Muscle of arm (tissue), 12 donors: ENCODE results near the gene DCLK2. TPM values are rescaled to one million over a fixed set of nuclear protein-coding genes. Genes with fewer than 3 reads are reported as not detected.

Source experiments
- DNase-seq: peaks from one replicate; pipeline ENCODE4 v3.0.0-alpha.2; 2013
- polyA plus RNA-seq, 12 donors: library from polyadenylated mRNA; unstranded; fragments of 120-200 nt; gene quantifications; one replicate each; pipeline ENCODE4 v1.2.1, GENCODE V29; 2013; ENCODE audit not compliant: insufficient read length in 12 of 12

The DCLK2 gene
- polyA plus RNA-seq, 12 donors, result 5.8 to 10.1 (median 7.4) TPM; not detected in 1

DNA sequence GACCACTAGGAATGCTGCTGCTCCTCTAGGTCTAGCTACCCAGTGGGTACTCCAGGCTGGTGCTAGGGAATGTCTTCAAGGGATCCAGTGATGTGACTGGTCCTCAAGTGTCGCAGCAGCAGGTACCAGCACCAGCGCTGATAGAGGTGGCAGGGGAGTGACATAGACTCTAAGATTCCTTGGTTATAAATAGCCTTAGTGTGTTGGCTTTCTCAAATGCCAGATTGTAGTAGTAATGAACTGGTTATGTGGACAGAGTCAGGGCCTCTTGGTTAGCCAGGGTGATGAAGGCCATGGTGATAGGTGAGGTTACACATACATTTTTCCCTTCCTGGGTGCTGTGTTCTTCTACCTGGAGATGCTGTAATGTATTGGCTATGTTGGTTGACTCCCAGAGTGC, 38.3 kb downstream of the DCLK2 start:
- DNase-seq, result no peak

DNA sequence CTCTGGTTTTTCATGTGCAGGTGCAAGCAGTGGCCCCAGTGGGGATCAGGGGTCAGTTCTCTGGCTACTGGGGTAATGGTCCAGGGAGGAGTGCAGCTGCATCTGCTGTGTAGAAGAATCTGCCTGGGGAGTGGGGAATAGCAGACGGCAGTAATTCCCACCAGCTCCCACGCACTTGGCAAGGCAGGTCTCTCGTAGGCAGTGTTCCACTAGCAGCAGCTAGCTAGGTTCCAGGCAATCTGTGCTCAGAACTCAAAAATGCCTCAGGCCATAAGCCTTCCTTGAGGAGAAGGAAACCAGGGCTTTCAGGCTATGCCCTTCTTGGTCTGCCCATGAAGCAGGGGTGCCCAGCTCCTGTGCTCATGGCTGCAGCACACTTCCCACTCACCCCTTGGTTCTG, 38.8 kb downstream of the DCLK2 start:
- peak; percentile 76 for DNase-seq

DNA sequence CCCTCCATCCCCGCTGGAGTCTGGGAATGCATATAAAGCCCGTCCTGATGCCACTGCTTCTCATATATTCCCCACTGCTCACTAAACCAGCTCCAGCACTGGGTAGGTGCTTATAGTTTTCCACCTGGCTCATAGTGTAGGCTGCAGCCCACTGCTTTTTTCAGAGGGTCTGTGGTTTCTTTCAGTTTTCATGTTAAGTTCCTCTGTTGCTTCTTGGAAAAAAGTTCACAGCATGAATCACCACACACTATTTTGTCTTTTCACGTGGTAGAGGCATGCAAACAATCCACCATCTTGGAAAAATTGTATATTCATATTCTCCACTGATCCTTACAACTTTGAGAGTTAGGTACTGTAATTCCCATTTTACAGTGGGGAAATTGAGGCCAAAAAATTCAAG, 39.4 kb downstream of the DCLK2 start:
- no peak for DNase-seq

DNA sequence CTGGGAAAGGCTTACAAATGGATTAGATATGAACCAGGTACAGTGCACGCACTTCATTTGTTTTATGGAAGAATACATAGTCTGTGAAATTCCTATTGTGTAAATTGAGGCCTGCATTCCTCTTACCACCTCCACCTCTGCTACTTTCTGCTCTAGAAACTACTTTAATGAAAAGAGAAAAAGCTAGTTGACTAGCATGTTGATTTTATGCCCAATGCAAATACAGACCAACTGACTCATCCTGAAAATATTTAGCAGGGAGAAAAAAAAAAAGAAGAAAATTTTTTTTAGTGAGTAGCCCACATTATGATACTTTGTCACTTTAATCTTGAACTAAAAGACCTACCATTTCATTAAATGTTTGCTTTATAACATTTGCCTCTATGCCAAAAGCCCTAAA, 41.2 kb downstream of the DCLK2 start:
- DNase-seq, result no peak

DNA sequence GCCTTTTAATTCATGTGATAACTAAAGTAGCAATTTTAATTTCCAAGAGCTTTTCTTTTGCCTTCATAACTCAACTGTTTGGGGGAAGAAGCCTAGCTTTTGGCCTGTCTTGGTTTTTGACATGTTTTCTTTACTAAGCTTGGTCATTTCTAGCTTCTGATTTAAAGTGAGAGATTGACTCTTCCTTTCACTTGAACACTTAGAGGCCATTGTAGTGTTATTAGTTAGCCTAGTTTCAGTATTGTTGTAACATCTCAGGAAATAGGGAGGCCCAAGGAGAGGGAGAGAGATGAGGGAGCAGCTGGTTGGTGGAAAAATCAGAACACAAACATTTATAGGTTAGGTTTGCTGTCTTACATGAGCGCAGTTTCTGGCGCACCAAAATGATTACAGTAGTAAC, 44.8 kb downstream of the DCLK2 start:
- no peak for DNase-seq

DNA sequence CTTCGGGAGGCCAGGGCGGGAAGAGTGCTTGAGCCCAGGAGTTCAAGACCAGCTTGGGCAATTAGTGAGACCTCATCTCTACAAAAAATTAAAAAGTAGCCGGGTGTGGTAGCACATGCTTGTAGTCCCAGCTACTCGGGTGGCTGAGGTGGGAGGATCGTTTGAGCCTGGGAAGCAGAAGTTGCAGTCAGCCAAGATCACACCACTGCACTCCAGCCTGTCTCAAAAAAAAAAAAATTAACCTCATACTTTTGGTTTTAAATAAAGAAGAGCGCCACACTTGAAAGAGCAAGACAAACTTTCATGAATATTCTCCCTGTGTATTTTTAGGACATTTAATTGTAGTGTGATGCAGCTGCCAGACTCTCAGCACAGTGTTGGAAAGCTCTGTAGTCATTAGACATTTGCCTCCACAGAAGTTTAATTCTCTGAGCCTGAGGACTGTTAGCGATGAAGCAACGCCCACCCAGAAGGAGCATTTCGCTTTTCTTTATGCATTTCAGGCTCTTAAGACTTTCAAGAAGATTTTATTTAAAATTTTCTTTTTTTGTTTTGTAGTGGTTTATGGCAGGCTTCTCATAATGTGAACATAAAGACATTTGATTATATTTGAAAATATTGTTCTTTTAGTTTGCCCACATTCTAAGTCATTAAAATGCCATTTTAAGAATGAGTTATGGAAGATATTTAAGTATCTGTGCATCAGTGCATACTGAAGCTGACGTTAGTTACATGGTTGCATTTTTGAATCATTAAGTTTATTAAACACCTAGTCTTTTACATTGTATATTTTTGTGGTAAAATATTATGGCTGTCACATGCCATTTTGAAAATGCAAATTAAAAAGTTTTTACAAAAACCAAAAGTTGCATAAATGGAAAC, 45.8 kb downstream of the DCLK2 start:
- no peak for DNase-seq

DNA sequence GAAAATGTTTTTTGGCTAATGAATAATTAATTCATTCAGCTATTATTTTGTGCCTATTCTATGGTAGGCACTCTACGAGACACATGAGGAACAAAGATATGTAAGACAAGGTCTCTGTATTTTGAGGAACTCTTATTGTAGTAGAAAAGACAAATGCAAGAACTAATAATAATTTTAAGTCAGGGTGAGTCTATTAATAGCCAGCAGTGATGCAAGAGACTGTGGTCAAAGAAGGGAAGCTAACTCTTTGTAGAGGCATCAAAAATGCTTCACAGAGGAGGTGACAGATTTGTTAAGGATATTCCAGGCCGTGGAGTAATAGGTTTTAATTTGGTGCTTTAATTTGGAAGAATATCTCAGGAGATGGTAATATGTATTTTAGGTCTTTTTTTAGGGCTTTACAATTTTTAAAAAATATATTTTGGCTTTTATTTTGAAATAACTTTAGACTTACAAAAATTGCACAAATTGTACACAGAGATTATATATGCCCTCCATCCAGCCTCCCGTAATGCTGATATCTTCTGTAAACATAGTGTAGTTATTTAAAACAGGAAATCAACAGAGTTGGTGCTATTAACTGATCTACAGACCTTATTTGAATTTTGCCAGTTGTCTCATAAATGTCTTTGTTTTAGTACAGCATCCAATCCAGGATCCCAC, 48.1 kb downstream of the DCLK2 start:
- DNase-seq, result no peak

DNA sequence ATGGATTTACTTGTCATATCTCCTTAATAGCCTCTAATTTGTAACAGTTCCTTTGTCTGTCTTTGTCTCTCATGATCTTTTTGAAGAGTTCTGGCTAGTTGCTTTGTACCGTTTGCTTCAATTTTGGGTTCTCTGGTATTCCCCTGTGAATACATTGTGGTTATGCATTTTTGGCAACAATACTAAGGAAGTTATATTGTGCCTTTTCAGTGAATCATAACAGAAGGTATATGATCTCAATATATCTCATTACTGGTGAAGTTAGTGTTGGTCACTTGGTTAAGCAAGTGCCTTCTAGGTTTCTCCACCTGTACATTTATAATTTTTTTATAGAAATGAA, 48.6 kb downstream of the DCLK2 start:
- DNase-seq, result no peak

DNA sequence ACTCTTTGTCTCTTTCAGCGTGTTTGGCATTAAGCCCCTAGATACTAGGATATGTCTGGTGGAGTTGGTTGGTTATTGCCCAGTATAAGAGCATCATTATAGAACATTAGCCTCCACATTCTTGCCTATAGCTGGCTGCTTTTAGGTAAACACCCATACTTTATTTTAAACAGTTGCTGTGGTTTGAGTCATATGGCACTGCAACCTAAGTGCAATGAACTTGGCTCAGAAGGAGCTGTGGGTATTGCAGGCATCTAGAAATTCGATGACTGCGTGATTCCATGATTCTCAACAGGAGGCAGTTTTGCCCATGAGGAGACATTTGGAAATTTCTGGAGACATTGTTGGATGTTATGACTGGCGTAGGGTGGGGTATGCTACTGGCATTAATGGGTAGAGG, 49.5 kb downstream of the DCLK2 start:
- no peak for DNase-seq

DNA sequence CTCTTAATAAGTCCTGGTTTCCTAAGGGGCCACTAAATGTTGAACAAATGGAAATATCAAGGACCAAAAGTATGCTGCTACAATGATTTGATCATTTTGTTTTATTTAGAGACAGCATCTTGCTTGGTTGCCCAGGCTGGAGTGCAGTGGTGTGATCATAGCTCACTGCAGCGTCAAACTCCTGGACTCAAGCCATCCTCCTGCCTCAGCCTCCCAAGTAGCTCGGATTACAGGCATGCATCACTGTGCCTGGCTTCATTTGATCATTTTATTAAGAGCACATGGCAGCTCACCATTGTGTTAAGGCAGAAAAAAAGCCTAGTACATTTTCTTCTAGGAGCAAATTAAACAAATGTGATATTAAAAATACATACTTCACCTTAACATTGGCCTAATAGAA, 52.7 kb downstream of the DCLK2 start:
- DNase-seq, result peak; percentile 42

DNA sequence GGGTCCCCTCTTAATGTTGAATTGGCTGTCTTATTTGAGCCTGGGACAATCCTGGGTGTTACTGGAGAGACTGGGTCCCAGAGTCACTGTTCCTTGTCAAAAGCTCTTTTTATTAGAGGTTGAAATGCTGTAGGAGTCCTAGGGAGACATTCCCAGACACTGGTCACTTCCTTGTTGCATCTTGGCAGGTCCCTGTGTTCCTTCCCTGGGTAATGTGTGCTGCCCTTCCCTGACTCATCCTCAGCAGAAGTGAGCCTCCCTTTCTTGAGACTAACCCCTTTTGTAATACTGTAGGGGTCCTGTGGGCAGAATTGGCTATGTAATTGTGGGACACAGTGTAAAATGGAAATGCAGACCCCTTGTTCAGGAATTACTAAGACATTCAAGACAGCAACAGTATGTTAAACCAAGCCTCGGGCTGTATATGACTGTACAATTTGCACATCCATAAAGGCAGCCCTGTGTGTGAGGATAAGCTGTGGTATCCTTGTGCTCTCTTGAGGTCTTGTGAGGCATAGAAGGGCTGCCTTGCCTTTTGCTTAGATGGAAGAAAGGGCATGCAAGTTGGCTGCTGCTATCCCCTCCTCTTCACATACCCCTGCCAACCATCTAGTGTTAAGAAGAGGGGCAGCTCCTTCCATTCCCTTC, 53.5 kb downstream of the DCLK2 start:
- DNase-seq, result no peak

DNA sequence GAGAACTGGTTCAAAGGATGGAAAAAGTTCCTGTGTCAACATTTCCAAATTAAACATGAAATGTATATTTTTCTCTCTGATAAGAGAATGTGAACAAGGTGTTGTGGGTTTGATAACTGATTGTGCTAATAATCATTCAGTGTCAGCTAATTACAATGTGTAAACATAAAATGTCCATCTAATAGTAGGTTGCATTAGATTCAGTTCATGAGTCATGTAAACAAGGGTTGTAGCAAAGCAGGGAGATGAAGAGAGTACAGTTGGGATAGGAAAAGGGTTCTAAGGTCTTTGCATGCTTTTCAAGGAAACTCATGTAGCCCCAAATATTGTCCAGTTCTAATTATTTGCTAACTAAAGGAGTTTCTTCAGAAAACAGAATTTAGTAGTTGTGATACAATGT, 55.4 kb downstream of the DCLK2 start:
- DNase-seq, result no peak

DNA sequence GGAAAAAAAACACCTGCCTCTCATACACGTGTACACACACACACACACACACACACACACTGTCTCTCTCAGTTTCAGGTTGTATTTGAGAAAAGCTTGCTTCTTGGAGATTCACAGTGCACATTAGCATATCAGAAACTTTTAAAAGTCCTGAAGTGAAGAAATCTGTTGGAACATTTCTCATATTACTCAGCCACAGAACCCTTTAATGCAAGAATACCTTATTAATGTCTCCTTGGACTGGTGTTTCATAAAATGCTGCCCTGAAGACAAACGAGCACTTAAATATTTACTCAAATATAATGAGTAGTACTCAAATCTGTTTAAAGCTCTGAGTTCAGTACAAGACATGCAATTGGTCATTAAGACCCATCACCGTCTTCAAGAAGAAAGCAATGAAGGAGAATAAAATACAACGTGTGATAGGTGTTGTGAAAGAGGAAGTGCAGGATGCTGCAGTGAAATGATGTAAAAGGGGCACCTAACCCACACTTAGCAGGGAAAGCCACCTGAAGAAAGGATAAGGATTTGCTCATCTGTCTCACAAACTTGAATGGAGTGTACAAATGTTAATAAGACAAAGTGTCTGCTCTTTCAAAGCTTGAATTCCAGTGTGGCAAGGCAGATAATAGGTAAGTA, 57.0 kb downstream of the DCLK2 start:
- DNase-seq, result no peak

DNA sequence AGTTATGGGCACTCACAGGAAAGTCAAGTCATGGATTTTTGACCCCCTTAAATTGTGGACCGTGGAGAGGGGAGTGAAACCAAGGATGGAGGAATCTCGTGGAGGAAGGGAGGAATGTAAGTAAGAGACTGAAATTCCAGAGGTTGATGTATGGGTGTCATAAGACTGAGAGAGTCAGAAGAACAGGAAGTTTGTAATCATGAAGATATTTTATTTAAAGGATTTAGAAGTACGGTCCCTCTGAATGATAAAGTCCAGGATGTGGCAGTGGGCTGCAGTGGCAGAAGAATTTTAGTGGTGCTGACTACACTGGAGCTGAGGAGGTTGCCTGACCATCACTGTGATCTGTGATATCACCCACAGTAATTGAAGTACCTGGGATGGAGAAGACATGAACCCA, 57.8 kb downstream of the DCLK2 start:
- DNase-seq, result no peak

DNA sequence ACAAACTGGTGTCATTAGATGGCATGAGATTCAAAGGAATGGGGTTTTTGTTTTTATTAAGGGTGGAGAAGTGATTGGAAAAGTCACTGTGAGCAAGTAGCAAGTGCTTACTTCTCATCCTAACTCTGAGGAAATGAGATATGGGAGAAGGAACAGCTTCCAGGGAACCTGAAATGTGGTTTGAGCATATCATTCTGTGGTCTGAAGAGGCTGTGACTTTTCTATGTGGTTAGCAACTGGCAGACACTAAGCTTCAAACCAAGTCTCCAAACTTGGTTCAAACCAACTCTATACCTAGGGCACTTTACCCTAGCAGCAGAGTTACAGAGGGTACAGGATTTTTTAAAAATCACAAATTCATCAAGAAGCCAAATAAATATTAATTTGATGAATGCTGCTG, 58.2 kb downstream of the DCLK2 start:
- no peak for DNase-seq

DNA sequence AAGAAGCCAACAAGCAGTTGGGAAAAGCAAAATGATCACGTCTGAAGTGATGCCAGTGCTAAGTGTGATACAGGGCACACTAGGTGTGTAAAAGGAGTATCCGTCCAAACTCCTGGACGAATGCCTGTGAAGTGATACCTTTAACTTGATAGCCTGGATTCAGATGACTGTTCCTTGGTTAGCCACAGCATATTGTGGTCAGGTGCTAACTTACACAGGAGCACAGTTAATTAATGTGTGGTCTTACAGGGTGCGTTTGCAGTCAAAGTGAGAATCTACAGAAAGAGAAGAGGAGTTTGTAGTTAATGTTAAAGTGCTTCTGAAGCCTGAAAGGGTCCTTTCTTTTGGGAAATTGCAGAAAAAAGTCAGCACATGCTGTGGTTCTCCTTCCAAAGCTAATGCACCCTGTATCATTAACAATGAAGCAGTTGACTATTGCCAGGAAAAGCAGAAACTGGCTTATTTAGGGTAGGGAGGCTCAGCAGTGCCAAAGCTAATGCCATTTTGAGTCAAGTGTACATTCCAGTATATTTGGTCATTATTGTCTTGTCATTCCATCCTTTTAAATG, 61.1 kb downstream of the DCLK2 start:
- DNase-seq, result no peak

DNA sequence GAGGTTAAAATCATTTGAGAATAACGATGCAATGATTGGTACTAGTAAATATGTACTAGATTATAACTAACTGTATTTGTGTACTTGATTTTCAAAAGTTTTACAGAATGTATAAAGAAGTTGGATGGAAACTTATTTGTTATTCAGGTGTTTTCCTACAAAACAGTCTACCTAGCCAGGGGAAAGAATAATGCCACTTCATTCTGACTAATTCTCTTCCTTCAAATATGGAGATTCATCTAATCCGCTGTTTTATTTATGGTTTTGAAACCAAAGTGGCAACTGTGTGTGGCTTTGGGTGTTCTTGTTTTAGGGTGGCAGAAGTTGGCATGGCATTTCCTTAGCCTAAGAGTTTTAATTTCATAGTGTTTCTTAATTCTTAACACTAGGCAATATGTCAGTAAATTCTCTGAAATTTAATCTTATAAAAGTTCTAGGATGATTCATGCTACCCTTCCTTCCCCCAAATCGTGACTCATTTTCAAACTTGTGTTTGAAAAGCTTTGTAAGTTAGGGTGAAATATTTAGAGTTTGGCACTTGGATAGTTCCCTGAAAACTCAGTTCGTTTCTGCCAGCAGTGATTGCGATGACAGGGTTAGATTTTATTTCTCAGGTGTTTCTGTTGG, 62.6 kb downstream of the DCLK2 start:
- DNase-seq, result no peak

DNA sequence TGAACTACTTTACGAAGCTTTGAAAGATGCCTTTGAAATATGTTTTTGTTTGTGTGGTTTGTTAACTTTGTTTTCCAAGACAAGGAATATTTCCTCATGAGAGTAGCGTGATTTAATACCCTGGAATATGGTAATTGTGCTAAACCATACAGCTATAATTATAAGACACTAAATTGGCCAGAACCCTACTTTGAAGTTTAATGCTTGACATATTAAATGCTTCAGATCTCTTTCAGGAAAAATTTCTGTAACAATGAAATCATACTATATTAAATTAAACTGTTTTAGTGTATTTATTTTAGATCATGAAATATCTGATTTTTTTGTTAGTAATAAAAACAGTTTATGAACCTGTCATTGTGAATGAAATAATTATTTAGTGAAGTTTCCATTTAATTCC, 63.5 kb downstream of the DCLK2 start:
- no peak for DNase-seq

DNA sequence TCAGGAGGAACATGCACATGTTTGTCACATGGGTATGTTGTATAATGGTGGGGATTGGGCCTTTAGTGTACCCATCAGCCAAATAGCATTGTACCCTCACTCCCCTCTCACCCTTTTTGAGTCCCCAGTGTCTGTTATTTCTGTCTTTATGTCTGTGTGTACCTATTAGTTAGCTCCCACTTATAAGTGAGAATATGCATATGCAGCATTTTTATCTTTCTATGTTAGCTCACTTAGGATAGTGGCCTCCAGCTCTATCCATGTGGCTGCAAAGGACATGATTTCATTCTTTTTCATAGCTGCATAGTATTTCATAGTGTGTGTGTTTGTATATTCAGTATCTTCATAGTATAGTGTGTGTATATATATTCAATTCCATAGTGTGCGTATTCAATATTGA, 64.6 kb downstream of the DCLK2 start:
- no peak for DNase-seq

DNA sequence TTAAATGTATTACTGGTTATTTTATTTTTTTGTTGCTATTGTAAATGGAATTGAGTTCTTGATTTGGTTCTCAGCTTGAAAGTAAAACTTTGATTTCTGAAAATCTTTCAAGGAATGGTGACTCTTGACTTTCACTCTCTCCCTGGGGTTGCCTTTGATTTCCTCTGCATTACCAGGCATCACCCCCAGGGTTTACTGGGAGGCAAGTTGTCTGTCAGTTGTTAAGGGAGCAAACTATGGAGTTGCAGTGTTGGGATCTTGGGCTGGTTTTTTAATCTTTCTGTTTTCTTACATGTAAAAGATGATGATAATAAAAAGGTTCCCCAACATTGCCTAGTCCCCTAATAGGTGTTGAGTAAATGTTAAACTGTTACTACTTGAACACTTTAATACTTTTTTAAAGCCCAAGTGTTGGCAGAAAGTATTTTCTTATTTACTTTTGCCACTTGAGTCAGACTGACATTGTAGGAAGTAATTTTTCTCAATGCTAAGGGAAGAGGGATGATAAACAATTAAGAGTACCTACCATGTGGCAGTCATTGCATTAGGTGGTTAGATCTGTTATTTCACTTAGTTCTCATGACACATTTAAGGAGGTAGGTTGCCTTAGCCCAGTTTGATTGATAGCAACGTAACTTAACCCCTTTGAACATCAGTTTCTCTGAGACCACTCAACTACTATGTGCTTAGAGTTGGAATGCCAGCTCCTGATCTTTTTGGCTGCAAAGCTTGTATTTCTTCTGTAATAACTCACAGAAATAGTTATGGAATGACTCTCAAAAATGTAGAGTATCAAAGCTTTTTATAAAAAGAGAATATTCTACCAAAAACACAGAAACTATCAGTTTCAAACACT, 67.1 kb downstream of the DCLK2 start:
- no peak for DNase-seq

DNA sequence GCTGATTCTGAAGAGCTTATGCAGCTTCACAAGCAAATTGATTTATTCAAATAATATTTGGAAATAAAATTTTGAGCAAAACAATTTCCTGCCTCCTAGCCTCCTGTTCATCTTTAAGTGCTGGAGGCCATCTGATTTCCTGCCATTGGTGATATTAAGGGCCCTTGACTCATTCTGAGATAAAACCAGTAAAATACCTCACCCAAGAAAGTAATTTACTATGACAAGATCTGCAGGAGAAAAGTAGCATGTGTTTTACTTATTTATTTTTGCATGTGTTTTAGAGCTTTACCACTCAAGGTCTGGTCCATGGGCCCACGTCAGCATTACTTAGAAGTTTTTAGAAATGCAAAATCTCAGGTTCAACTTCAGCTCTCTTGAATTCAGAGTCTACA, 67.7 kb downstream of the DCLK2 start:
- DNase-seq, result no peak
